Activated gamma-delta T cell treated with anti-CD3 and anti-CD28 coated beads, Interleukin-2, amount 50 U/mL, for 16 hours (primary cell): ENCODE results near the gene NDUFV1.
"Not testable (repeated sequence)": the region's sequence is repeated elsewhere in the genome, so short reads cannot be mapped to it uniquely, and the experiment has no call there.

Experiments
- DNase-seq: peaks from one replicate; pipeline ENCODE4 v3.0.0-alpha.2; 2020; ENCODE audit warnings: low read depth

Gene NDUFV1

GRCh38 chr11:67586568-67587250 lies 20.0 kb upstream of the NDUFV1 start:
- no peak for DNase-seq

- DNase-seq: no peak
These were observed 18.6 kb upstream of the NDUFV1 start for GRCh38 chr11:67588136-67588503.

GRCh38 chr11:67588899-67589415 lies 17.8 kb upstream of the NDUFV1 start:
- not testable (repeated sequence) for DNase-seq

- DNase-seq: no peak
These were observed 13.7 kb upstream of the NDUFV1 start for GRCh38 chr11:67592880-67593564.

- DNase-seq: no peak
These were observed 13.2 kb upstream of the NDUFV1 start for GRCh38 chr11:67593565-67593905.

- DNase-seq: no peak
These were observed 12.3 kb upstream of the NDUFV1 start for GRCh38 chr11:67594480-67594879.

GRCh38 chr11:67596753-67597300 lies 9.9 kb upstream of the NDUFV1 start:
- no peak for DNase-seq

GRCh38 chr11:67597458-67597857 lies 9.3 kb upstream of the NDUFV1 start:
- DNase-seq: not testable (repeated sequence)

GRCh38 chr11:67597963-67598362 lies 8.8 kb upstream of the NDUFV1 start:
- not testable (repeated sequence) for DNase-seq

GRCh38 chr11:67599149-67599548 lies 7.6 kb upstream of the NDUFV1 start:
- no peak for DNase-seq

- no peak for DNase-seq
These were observed 6.3 kb upstream of the NDUFV1 start for GRCh38 chr11:67600324-67601029.

GRCh38 chr11:67601098-67601497 lies 5.6 kb upstream of the NDUFV1 start:
- DNase-seq: no peak

- not testable (repeated sequence) for DNase-seq
These were observed 2.6 kb upstream of the NDUFV1 start for GRCh38 chr11:67604119-67604518.

GRCh38 chr11:67604815-67605214 lies 1.9 kb upstream of the NDUFV1 start:
- DNase-seq: no peak

- no peak for DNase-seq
These were observed 1.3 kb upstream of the NDUFV1 start for GRCh38 chr11:67605231-67606011.

GRCh38 chr11:67606093-67606491 lies 644 bp upstream of the NDUFV1 start:
- DNase-seq: no peak

GRCh38 chr11:67607507-67607906 lies 771 bp downstream of the NDUFV1 start:
- DNase-seq: no peak

- DNase-seq: no peak
These were observed 1.8 kb downstream of the NDUFV1 start for GRCh38 chr11:67608486-67608885.

GRCh38 chr11:67609316-67609715 lies 2.6 kb downstream of the NDUFV1 start:
- DNase-seq: no peak

- no peak for DNase-seq
These were observed 3.6 kb downstream of the NDUFV1 start for GRCh38 chr11:67610302-67610868.

- no peak for DNase-seq
These were observed 4.4 kb downstream of the NDUFV1 start for GRCh38 chr11:67611165-67611564.
